HG03521 (cell line): ENCODE measurements around the gene UBAC2.
"Not testable (repeated sequence)": the region's sequence is repeated elsewhere in the genome, so short reads cannot be mapped to it uniquely, and the experiment has no call there.

Experiments used
- ATAC-seq: cut with Tn5 transposase; IDR thresholded peaks from one replicate; pipeline ENCODE4 v1.9.1; 2021; ENCODE audit warnings: mild to moderate bottlenecking, moderate library complexity; ENCODE audit not compliant: unreplicated experiment

Gene UBAC2

GRCh38 chr13:99385940-99386339 lies 185.3 kb downstream of the UBAC2 start:
- ATAC-seq: no peak

GRCh38 chr13:99386495-99386894 lies 185.8 kb downstream of the UBAC2 start:
- no peak for ATAC-seq

GRCh38 chr13:99386911-99387788 lies 186.5 kb downstream of the UBAC2 start:
- peak; percentile 55 for ATAC-seq

GRCh38 chr13:99388334-99388923 lies 187.8 kb downstream of the UBAC2 start:
- no peak for ATAC-seq

- ATAC-seq: not testable (repeated sequence)
These were observed 188.4 kb downstream of the UBAC2 start for GRCh38 chr13:99389094-99389493.

GRCh38 chr13:99389520-99390304 lies 189.1 kb downstream of the UBAC2 start:
- no peak for ATAC-seq

GRCh38 chr13:99390601-99391000 lies 189.9 kb downstream of the UBAC2 start:
- no peak for ATAC-seq

- no peak for ATAC-seq
These were observed 191.3 kb downstream of the UBAC2 start for GRCh38 chr13:99391781-99392469.

- ATAC-seq: no peak
These were observed 191.9 kb downstream of the UBAC2 start for GRCh38 chr13:99392470-99393135.

GRCh38 chr13:99393391-99393790 lies 192.7 kb downstream of the UBAC2 start:
- ATAC-seq: not testable (repeated sequence)

GRCh38 chr13:99393791-99394735 lies 193.4 kb downstream of the UBAC2 start:
- no peak for ATAC-seq

GRCh38 chr13:99395436-99395835 lies 194.8 kb downstream of the UBAC2 start:
- ATAC-seq: no peak

GRCh38 chr13:99396446-99396845 lies 195.8 kb downstream of the UBAC2 start:
- no peak for ATAC-seq

GRCh38 chr13:99398071-99398470 lies 197.4 kb downstream of the UBAC2 start:
- ATAC-seq: no peak

GRCh38 chr13:99398916-99399622 lies 198.4 kb downstream of the UBAC2 start:
- ATAC-seq: no peak

- ATAC-seq: no peak
These were observed 198.9 kb downstream of the UBAC2 start for GRCh38 chr13:99399623-99399974.

GRCh38 chr13:99403458-99403971 lies 202.9 kb downstream of the UBAC2 start:
- no peak for ATAC-seq

- no peak for ATAC-seq
These were observed 203.5 kb downstream of the UBAC2 start for GRCh38 chr13:99404005-99404755.
